K562 (cell line): Measurements from ENCODE around the gene VTA1. TPM values are rescaled to one million over a fixed set of nuclear protein-coding genes. Genes with fewer than 3 reads are reported as not detected.

Experiments used
- ATAC-seq: fragments of 200-7000 bp; cut with Tn5 transposase; 3 replicates; pipeline ENCODE4 v1.9.1; 2020; ENCODE audit warnings: moderate library complexity
- BruUV-seq: library from RNA; stranded (reverse); fragments of 400-500 nt; replicated peaks from 2 replicates; lab custom pipeline; 2021; lab: Mats Ljungman, UMichigan
- CTCF ChIA-PET: fragments of 300-600 bp; formaldehyde crosslinking; extraction: SDS; loops from one replicate; lab custom pipeline; 2021; ENCODE audit warnings: low intra/inter-chr PET ratio; lab: Yijun Ruan, JAX
- POLR2A ChIA-PET: fragments of 300-600, 350-650 bp; sonication (Branson Sonifier 250); formaldehyde crosslinking; extraction: SDS; loops from one replicate; lab custom pipeline; 2021; ENCODE audit warnings: antibody characterized with exemption, inconsistent platforms; lab: Yijun Ruan, JAX
- DNase-seq, 4 experiments: peaks; one replicate each; pipeline versions ENCODE4 v3.0.0 to v3.0.0-alpha.2; 2011 to 2018; ENCODE audit warnings: low spot score in 3 of 4, mixed read lengths in 3 of 4; ENCODE audit errors: extremely low read depth in 1 of 4
- FAIRE-seq: peaks from 2 replicates; lab custom pipeline; 2011; peaks lifted over from hg19 to GRCh38; lab: Jason Lieb, UNC
- H2AFZ ChIP-seq: 2 replicates; pipeline ENCODE4 v1.6.0; 2011; ENCODE audit warnings: low read depth, low read length, control low read depth, inconsistent platforms
- H3K27ac ChIP-seq: fragments of 200-600 bp; 3 replicates; pipeline ENCODE4 v1.8.0; 2011; ENCODE audit warnings: low read depth, mild to moderate bottlenecking, control low read depth, inconsistent platforms, low read length, moderate library complexity, mixed read lengths; ENCODE audit errors: extremely low read depth
- H3K27me3 ChIP-seq, 2 experiments: fragments of 300-600 bp in 1 of 2; 2 replicates in 1 of 2; 3 replicates in 1 of 2; pipeline versions ENCODE4 v1.6.0 to v1.8.0; 2011; ENCODE audit warnings: inconsistent platforms in 2 of 2, low read length in 2 of 2, mild to moderate bottlenecking in 1 of 2, mixed read lengths in 1 of 2, moderate library complexity in 1 of 2; ENCODE audit not compliant: control insufficient read depth in 2 of 2, insufficient read depth in 2 of 2
- H3K36me3 ChIP-seq: fragments of 300-600 bp; 3 replicates; pipeline ENCODE4 v1.8.0; 2011; ENCODE audit warnings: mild to moderate bottlenecking, low read length, inconsistent platforms; ENCODE audit not compliant: control insufficient read depth, insufficient read depth
- H3K4me1 ChIP-seq, 2 experiments: fragments of 200-600 bp in 1 of 2; replicated peaks in 1 of 2; 2 replicates in 1 of 2; 3 replicates in 1 of 2; pipeline versions ENCODE4 v1.5.1 to v1.8.0; 2011; ENCODE audit warnings: inconsistent platforms in 2 of 2, low read length in 2 of 2, mild to moderate bottlenecking in 1 of 2, mixed read lengths in 1 of 2, moderate library complexity in 1 of 2; ENCODE audit not compliant: control insufficient read depth in 2 of 2, insufficient read depth in 2 of 2
- H3K4me2 ChIP-seq: 2 replicates; pipeline ENCODE4 v1.6.1; 2011; ENCODE audit warnings: low read length, control low read depth, inconsistent platforms, mixed read lengths; ENCODE audit not compliant: insufficient read depth
- H3K4me3 ChIP-seq: fragments of 200-600 bp; sonication (generic), shearing (Covaris generic); 2 replicates; pipeline ENCODE4 v1.5.1; 2016; ENCODE audit warnings: control low read depth, inconsistent platforms
- H3K79me2 ChIP-seq: fragments of 200-600 bp; 3 replicates; pipeline ENCODE4 v1.8.0; 2011; ENCODE audit warnings: low read length, inconsistent platforms; ENCODE audit not compliant: control insufficient read depth, insufficient read depth
- H3K9ac ChIP-seq, 2 experiments: 2 replicates each; pipeline versions ENCODE4 v1.6.0 to v1.6.1; 2011; ENCODE audit warnings: low read depth in 2 of 2, low read length in 2 of 2, control low read depth in 1 of 2, inconsistent platforms in 1 of 2, mild to moderate bottlenecking in 1 of 2, mixed read lengths in 1 of 2; ENCODE audit not compliant: insufficient read depth in 1 of 2
- H3K9me1 ChIP-seq: one replicate; pipeline ENCODE4 v1.6.0; 2011; ENCODE audit warnings: inconsistent platforms, mild to moderate bottlenecking, low read length, moderate library complexity; ENCODE audit not compliant: control insufficient read depth, insufficient read depth
- H3K9me3 ChIP-seq: replicated peaks from 2 replicates; pipeline ENCODE4 v1.5.1; 2011; ENCODE audit warnings: low read depth, low read length, inconsistent platforms; ENCODE audit not compliant: control insufficient read depth, insufficient read depth
- H4K20me1 ChIP-seq: replicated peaks from 2 replicates; pipeline ENCODE4 v1.6.1; 2011; ENCODE audit warnings: low read length, inconsistent platforms, mixed read lengths; ENCODE audit not compliant: control insufficient read depth, insufficient read depth
- ELF1 ChIP-seq: fragments of 200-800 bp; sonication (Bioruptor generic); IDR thresholded peaks from 2 replicates; pipeline ENCODE4 v1.6.1; 2016; ENCODE audit warnings: missing genetic modification characterization, missing compliant biosample characterization
- IRF2 ChIP-seq: sonication (generic); formaldehyde crosslinking; IDR thresholded peaks from 2 replicates; pipeline ENCODE4 v1.8.1; 2022; ENCODE audit warnings: mild to moderate bottlenecking, missing genetic modification reagents
- SNIP1 ChIP-seq: fragments of 450-650 bp; IDR thresholded peaks from 2 replicates; pipeline ENCODE4 v1.7.1; 2017; ENCODE audit warnings: low read depth, mild to moderate bottlenecking
- ZNF197 ChIP-seq: fragments of 200-800 bp; sonication (Bioruptor generic); IDR thresholded peaks from 2 replicates; pipeline ENCODE4 v1.6.1; 2016; ENCODE audit warnings: low read depth, missing genetic modification characterization, missing compliant biosample characterization
- ZNF316 ChIP-seq: fragments of 450-650 bp; IDR thresholded peaks from 2 replicates; pipeline ENCODE4 v1.6.1; 2016
- ZNF766 ChIP-seq: fragments of 200-800 bp; sonication (Bioruptor generic); conservative IDR thresholded peaks from 2 replicates; pipeline ENCODE4 v1.6.1; 2016; ENCODE audit warnings: missing genetic modification characterization, missing compliant biosample characterization
- in situ Hi-C: fragments of 300-500 bp; cut with MboI; formaldehyde crosslinking; loops from 4 replicates; pipeline ENCODE4 v1.15.0; 2018; ENCODE audit warnings: inconsistent platforms, mixed read lengths
- intact Hi-C: fragments of 100-400 bp; cut with micrococcal nuclease; formaldehyde crosslinking; loops from 2 replicates; pipeline ENCODE4 v1.14.2; 2022
- polyA plus RNA-seq, 8 experiments: library from polyadenylated mRNA; depleted of rRNA in 4 of 8; stranded (reverse) in 5 of 8; unstranded in 3 of 8; fragments of >200 nt; fragmentation: Nextera tagmentation in 2 of 8; fragmentation: Illumina TruSeq in 1 of 8; extraction: Ambion mirVana in 2 of 8; extraction: Trizol in 1 of 8; gene quantifications; 2 replicates each; pipeline versions ENCODE4 v1.2.1 to v1.2.3, GENCODE V29; 2011 to 2014; ENCODE audit warnings: inconsistent platforms in 1 of 8, missing spikeins in 1 of 8
- total RNA-seq, 7 experiments: library from RNA; depleted of rRNA in 6 of 7; stranded (reverse); fragments of >200 nt in 6 of 7; fragmentation: Illumina TruSeq in 2 of 7; extraction: Trizol in 2 of 7; gene quantifications; 2 replicates each; pipeline versions ENCODE4 v1.2.1 to v1.2.3, GENCODE V29; 2011 to 2021; ENCODE audit warnings: low replicate concordance in 1 of 7

Gene VTA1
- total and polyA plus RNA-seq, 9 of the 15 experiments (the other 6 are each of a cell fraction or from before 2014, with no cell fraction given) = 47.8 to 182 (median 84.6) TPM

DNA sequence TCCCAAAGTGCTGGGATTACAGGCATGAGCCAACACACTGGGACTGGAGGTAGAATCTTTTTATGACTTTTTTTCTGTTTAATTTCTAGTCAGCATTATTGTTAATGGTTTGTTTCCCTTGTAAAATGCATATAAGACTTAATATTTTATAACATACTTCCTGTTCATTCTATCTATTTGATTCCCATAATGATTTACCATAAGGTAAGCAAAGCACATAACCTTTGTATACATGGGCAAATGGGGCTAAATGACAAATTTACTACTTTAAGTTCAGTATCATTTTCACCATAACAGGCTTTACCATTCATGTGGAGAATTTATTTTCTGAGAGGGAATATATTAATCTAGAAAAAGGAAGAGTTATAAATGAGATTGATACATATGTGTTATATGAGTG is 24.3 kb downstream of the VTA1 start:
- Histone ChIP-seq H3K4me3 (no peak overlapping the region), H3K9ac (no peak overlapping the region), H3K4me1 (no peaks in the 10 kb centered on the region), H3K79me2 (0 out of 3 replicates have a peak, but pooled peaks cover 1% of the 10 kb centered on the region), H3K9me1 (no peaks in the 10 kb centered on the region), H3K4me2 (no peak overlapping the region), H4K20me1 (no peaks in the 10 kb centered on the region), H3K27ac (no peak overlapping the region)
- DNase-seq (no peak), ATAC-seq (no peak)
- intact Hi-C loops = no loop called here
- BruUV-seq = no TSS peak
- in situ Hi-C loops = no loop called here
- CTCF ChIA-PET = no interaction called here
- no peak for TF ChIP-seq SNIP1
- TF ChIP-seq ZNF766 = no peak
- TF ChIP-seq ZNF316 = peak; percentile 47
- TF ChIP-seq, all 486 proteins: peak for 1
- no peaks in the 10 kb centered on the region for H3K27me3 ChIP-seq
- peaks cover 50% of the 10 kb centered on the region for H3K36me3 ChIP-seq
- POLR2A ChIA-PET = interaction anchor here (1.1 kb wide), 1 partner anchor 15 kb away, joined by 3 read pairs; no protein-coding TSS in a partner anchor
- no peaks in the 10 kb centered on the region for H3K9me3 ChIP-seq
- no peak overlapping the region for H2AFZ ChIP-seq
- FAIRE-seq = no peak

DNA sequence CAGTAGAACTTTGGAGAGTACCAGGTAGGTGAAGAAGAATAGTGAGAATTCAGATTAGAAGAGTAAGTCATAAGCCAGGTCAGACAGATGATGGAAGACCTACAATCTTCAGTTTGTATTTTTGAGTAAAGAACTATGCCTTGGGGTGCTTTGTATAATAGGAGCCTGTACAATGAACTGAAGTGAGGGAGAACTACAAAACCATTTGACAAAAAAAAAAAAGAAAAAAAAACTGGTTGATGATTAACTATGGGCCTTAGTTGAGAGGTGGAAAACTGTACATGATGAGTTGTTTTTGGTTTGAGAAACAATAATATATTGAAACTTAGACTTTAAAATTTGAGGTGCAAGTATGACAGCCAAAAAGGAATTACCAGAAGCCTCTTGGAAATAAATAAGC is 25.7 kb downstream of the VTA1 start:
- no peak for TF ChIP-seq ZNF197 (CRISPR knock-in tag)
- no peak for TF ChIP-seq IRF2 (CRISPR knock-in tag)
- TF ChIP-seq ELF1 = no peak
- CTCF ChIA-PET = no interaction called here
- no peaks in the 10 kb centered on the region for H3K79me2 ChIP-seq

More for the DNA sequence above, 25.7 kb downstream of the VTA1 start:
- no peak for DNase-seq
- ATAC-seq = no peak
- H3K9me1 ChIP-seq = no peaks in the 10 kb centered on the region
- intact Hi-C loops = no loop called here
- H2AFZ ChIP-seq = no peak overlapping the region
- no TSS peak for BruUV-seq
- H3K9me3 ChIP-seq = no peaks in the 10 kb centered on the region
- H3K4me1 ChIP-seq = no peaks in the 10 kb centered on the region
- FAIRE-seq = no peak
- in situ Hi-C loops = no loop called here
- no peaks in the 10 kb centered on the region for H4K20me1 ChIP-seq
- no peak overlapping the region for H3K4me3 ChIP-seq
- POLR2A ChIA-PET = no interaction called here
- H3K27ac ChIP-seq = no peak overlapping the region
- H3K36me3 ChIP-seq = peaks cover 41% of the 10 kb centered on the region; the same call in 2 of the 3 replicates
- no peak overlapping the region for H3K9ac ChIP-seq
- no peak overlapping the region for H3K4me2 ChIP-seq
- H3K27me3 ChIP-seq = no peaks in the 10 kb centered on the region
